ENCODE data around the gene IFFO2. TPM values are rescaled to one million over a fixed set of nuclear protein-coding genes. Genes with fewer than 3 reads are reported as not detected.

Gene IFFO2
- polyA plus RNA-seq, 4 donors: 0.22 to 3.6 (median 2.4) TPM

- FAIRE-seq: no peak
- Histone ChIP-seq H3K4me1 (ENCODE audit: control insufficient read depth in 3 of 3, insufficient read depth in 2 of 3, low read depth in 1 of 3, low read length in 2 of 3) (peaks cover 0 to 43% (median 22%) of the 10 kb centered on the region in 3 donors), H3K9me3 (ENCODE audit: control insufficient read depth in 2 of 2, insufficient read depth in 1 of 2, low read depth in 1 of 2, low read length in 1 of 2) (no peaks in the 10 kb centered on the region), H3K27ac (ENCODE audit: low read depth in 1 of 3, low read length in 2 of 3) (peak overlapping the region in 1 of 3 donors; percentile 5), H3K27me3 (ENCODE audit: control insufficient read depth in 3 of 3, insufficient read depth in 3 of 3, low read length in 3 of 3) (no peaks in the 10 kb centered on the region), H3K36me3 (ENCODE audit: control insufficient read depth in 3 of 3, insufficient read depth in 2 of 3, low read depth in 1 of 3, low read length in 3 of 3) (no peaks in the 10 kb centered on the region), H3K4me3 (ENCODE audit: low read depth in 1 of 3, low read length in 3 of 3) (no peak overlapping the region)
- DNase-seq: no peak
- 59 to 66% (median 66%) methylated on average over 15 of the region's 15 CpGs for WGBS, 3 donors
Measured at GRCh38 chr1:18946550-18947381, 9.7 kb downstream of the IFFO2 start.

- Histone ChIP-seq H3K36me3 (ENCODE audit: control insufficient read depth in 3 of 3, insufficient read depth in 2 of 3, low read depth in 1 of 3, low read length in 3 of 3) (no peaks in the 10 kb centered on the region), H3K27ac (ENCODE audit: low read depth in 1 of 3, low read length in 2 of 3) (peak overlapping the region in 1 of 3 donors; percentile 56), H3K27me3 (ENCODE audit: control insufficient read depth in 3 of 3, insufficient read depth in 3 of 3, low read length in 3 of 3) (no peaks in the 10 kb centered on the region), H3K4me1 (ENCODE audit: control insufficient read depth in 3 of 3, insufficient read depth in 2 of 3, low read depth in 1 of 3, low read length in 2 of 3) (peaks cover 0 to 42% (median 18%) of the 10 kb centered on the region in 3 donors), H3K4me3 (ENCODE audit: low read depth in 1 of 3, low read length in 3 of 3) (no peak overlapping the region), H3K9me3 (ENCODE audit: control insufficient read depth in 2 of 2, insufficient read depth in 1 of 2, low read depth in 1 of 2, low read length in 1 of 2) (no peaks in the 10 kb centered on the region)
- FAIRE-seq (no peak), DNase-seq (peak; percentile 51 to 80)
- 29 to 50% (median 47%) methylated on average over 14 of the region's 14 CpGs for WGBS, 3 donors
Measured at GRCh38 chr1:18945401-18945849, 11.1 kb downstream of the IFFO2 start.

GRCh38 chr1:18944810-18945209 is 11.7 kb downstream of the IFFO2 start:
- FAIRE-seq (no peak), DNase-seq (no peak)
- Histone ChIP-seq H3K27ac (ENCODE audit: low read depth in 1 of 3, low read length in 2 of 3) (peak overlapping the region in 2 of 3 donors; percentile 27 to 56), H3K36me3 (ENCODE audit: control insufficient read depth in 3 of 3, insufficient read depth in 2 of 3, low read depth in 1 of 3, low read length in 3 of 3) (no peaks in the 10 kb centered on the region), H3K27me3 (ENCODE audit: control insufficient read depth in 3 of 3, insufficient read depth in 3 of 3, low read length in 3 of 3) (no peaks in the 10 kb centered on the region), H3K9me3 (ENCODE audit: control insufficient read depth in 2 of 2, insufficient read depth in 1 of 2, low read depth in 1 of 2, low read length in 1 of 2) (no peaks in the 10 kb centered on the region), H3K4me1 (ENCODE audit: control insufficient read depth in 3 of 3, insufficient read depth in 2 of 3, low read depth in 1 of 3, low read length in 2 of 3) (peaks cover 0 to 36% (median 18%) of the 10 kb centered on the region in 3 donors), H3K4me3 (ENCODE audit: low read depth in 1 of 3, low read length in 3 of 3) (no peak overlapping the region)
- WGBS, 3 donors: 47 to 63% (median 61%) methylated on average over 2 of the region's 2 CpGs

GRCh38 chr1:18943914-18944572 is 12.4 kb downstream of the IFFO2 start:
- DNase-seq (no peak), FAIRE-seq (no peak)
- Histone ChIP-seq H3K27me3 (ENCODE audit: control insufficient read depth in 3 of 3, insufficient read depth in 3 of 3, low read length in 3 of 3) (no peaks in the 10 kb centered on the region), H3K4me1 (ENCODE audit: control insufficient read depth in 3 of 3, insufficient read depth in 2 of 3, low read depth in 1 of 3, low read length in 2 of 3) (peaks cover 0 to 28% (median 17%) of the 10 kb centered on the region in 3 donors), H3K27ac (ENCODE audit: low read depth in 1 of 3, low read length in 2 of 3) (no peak overlapping the region), H3K4me3 (ENCODE audit: low read depth in 1 of 3, low read length in 3 of 3) (no peak overlapping the region), H3K9me3 (ENCODE audit: control insufficient read depth in 2 of 2, insufficient read depth in 1 of 2, low read depth in 1 of 2, low read length in 1 of 2) (no peaks in the 10 kb centered on the region), H3K36me3 (ENCODE audit: control insufficient read depth in 3 of 3, insufficient read depth in 2 of 3, low read depth in 1 of 3, low read length in 3 of 3) (no peaks in the 10 kb centered on the region)
- 88 to 93% (median 88%) methylated on average over 9 of the region's 9 CpGs for WGBS, 3 donors

GRCh38 chr1:18943162-18943561 is 13.3 kb downstream of the IFFO2 start:
- 93 to 97% (median 95%) methylated on average over 4 of the region's 4 CpGs for WGBS, 3 donors
- FAIRE-seq: no peak
- Histone ChIP-seq H3K9me3 (ENCODE audit: control insufficient read depth in 2 of 2, insufficient read depth in 1 of 2, low read depth in 1 of 2, low read length in 1 of 2) (no peaks in the 10 kb centered on the region), H3K4me3 (ENCODE audit: low read depth in 1 of 3, low read length in 3 of 3) (no peak overlapping the region), H3K4me1 (ENCODE audit: control insufficient read depth in 3 of 3, insufficient read depth in 2 of 3, low read depth in 1 of 3, low read length in 2 of 3) (peaks cover 0 to 20% (median 11%) of the 10 kb centered on the region in 3 donors), H3K36me3 (ENCODE audit: control insufficient read depth in 3 of 3, insufficient read depth in 2 of 3, low read depth in 1 of 3, low read length in 3 of 3) (no peaks in the 10 kb centered on the region), H3K27me3 (ENCODE audit: control insufficient read depth in 3 of 3, insufficient read depth in 3 of 3, low read length in 3 of 3) (no peaks in the 10 kb centered on the region), H3K27ac (ENCODE audit: low read depth in 1 of 3, low read length in 2 of 3) (no peak overlapping the region)
- DNase-seq: no peak

DNA sequence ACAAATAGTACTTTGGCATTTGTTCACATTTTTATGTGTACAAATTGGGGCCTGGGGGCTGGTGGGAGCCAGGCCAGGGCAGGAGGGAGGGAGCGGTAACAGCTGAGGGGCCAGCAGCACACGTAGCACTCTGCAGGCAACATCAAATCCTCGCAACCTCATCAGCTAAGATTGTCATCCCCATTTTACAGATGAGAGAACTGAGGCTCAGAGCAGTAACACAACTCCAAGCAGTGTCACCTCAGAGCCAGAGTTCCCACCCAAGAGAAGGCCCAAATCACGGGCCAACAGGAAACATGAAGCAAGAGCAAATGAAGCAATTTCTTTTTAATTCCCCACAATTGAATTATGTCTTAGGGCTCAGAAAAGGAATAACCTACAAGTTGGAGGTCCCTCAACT is 14.1 kb downstream of the IFFO2 start:
- H3K4me1 ChIP-seq (ENCODE audit: control insufficient read depth in 3 of 3, insufficient read depth in 2 of 3, low read depth in 1 of 3, low read length in 2 of 3): peaks cover 0 to 20% (median 8%) of the 10 kb centered on the region in 3 donors
- FAIRE-seq (no peak), DNase-seq (no peak)
- no peaks in the 10 kb centered on the region for H3K9me3 ChIP-seq (ENCODE audit: control insufficient read depth in 2 of 2, insufficient read depth in 1 of 2, low read depth in 1 of 2, low read length in 1 of 2)
- H3K27me3 ChIP-seq (ENCODE audit: control insufficient read depth in 3 of 3, insufficient read depth in 3 of 3, low read length in 3 of 3): no peaks in the 10 kb centered on the region
- H3K27ac ChIP-seq (ENCODE audit: low read depth in 1 of 3, low read length in 2 of 3): peak overlapping the region in 2 of 3 donors; percentile 30 to 32
- no peaks in the 10 kb centered on the region for H3K36me3 ChIP-seq (ENCODE audit: control insufficient read depth in 3 of 3, insufficient read depth in 2 of 3, low read depth in 1 of 3, low read length in 3 of 3)
- WGBS, 3 donors: 89 to 91% (median 90%) methylated on average over 4 of the region's 4 CpGs
- no peak overlapping the region for H3K4me3 ChIP-seq (ENCODE audit: low read depth in 1 of 3, low read length in 3 of 3)

DNA sequence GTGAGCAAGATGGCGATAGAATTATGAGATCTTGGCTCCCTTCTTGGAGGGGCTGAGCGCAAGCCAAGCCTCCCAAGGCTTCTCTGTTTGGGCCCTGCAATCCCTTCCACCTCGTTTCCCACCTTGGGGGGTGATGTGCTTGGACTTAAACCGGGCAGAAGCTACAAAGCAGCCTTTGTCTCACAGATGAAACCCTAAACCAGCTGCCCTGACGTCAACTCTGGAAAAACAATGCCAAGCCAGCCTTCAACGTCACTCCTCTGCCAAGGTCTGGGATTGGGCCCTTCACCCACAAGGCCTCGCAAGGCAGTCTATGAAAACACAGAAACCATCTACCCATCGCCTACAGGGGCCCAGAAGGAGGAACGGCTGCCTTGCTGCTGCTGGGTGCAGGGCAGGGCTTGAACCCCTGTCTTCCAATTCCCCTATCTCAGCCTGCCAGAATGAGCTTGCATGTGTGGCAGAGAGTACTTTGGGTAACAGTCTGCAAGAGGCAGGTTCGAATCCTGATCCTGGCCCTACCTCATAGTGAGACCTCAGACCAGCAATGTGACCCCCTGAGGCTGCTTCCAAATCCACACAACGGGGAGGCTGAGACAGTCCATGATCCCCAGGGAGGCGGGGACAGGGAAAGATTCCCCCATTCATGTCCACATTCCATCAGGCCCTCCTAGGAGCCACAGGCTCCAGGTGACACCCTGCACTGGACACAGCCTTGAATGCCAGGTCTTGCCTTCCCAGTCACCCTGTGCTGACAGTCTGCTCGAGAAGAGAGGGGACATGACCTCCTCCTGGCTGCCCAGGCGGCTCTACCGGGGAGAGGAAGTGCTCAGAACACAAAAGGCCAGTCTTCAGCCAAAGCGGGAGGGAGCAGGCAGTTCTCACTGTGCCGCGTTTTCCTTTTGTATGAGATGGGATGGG is 15.0 kb downstream of the IFFO2 start:
- no peak for DNase-seq
- H3K4me1 ChIP-seq (ENCODE audit: control insufficient read depth in 3 of 3, insufficient read depth in 2 of 3, low read depth in 1 of 3, low read length in 2 of 3): peaks cover 0 to 23% (median 8%) of the 10 kb centered on the region in 3 donors
- 70 to 79% (median 76%) methylated on average over 18 of the region's 18 CpGs for WGBS, 3 donors
- no peak for FAIRE-seq
- no peaks in the 10 kb centered on the region for H3K9me3 ChIP-seq (ENCODE audit: control insufficient read depth in 2 of 2, insufficient read depth in 1 of 2, low read depth in 1 of 2, low read length in 1 of 2)
- no peak overlapping the region for H3K4me3 ChIP-seq (ENCODE audit: low read depth in 1 of 3, low read length in 3 of 3)
- no peaks in the 10 kb centered on the region for H3K36me3 ChIP-seq (ENCODE audit: control insufficient read depth in 3 of 3, insufficient read depth in 2 of 3, low read depth in 1 of 3, low read length in 3 of 3)
- no peaks in the 10 kb centered on the region for H3K27me3 ChIP-seq (ENCODE audit: control insufficient read depth in 3 of 3, insufficient read depth in 3 of 3, low read length in 3 of 3)
- peak overlapping the region in 2 of 3 donors; percentile 30 to 32 for H3K27ac ChIP-seq (ENCODE audit: low read depth in 1 of 3, low read length in 2 of 3)
